C4-2B (cell line): ENCODE measurements around the gene ENPP4.
"Not testable (repeated sequence)": the region's sequence is repeated elsewhere in the genome, so short reads cannot be mapped to it uniquely, and the experiment has no call there.

Experiments
- H3K27ac ChIP-seq: fragments of 450-650 bp; 2 replicates; pipeline ENCODE4 v1.5.1; 2017
- ZFX ChIP-seq: fragments of 450-650 bp; IDR thresholded peaks from 2 replicates; pipeline ENCODE4 v1.6.1; 2017
- TF ChIP-seq, protein P1 (sequence below): fragments of 450-650 bp; conservative IDR thresholded peaks from 2 replicates; pipeline ENCODE4 v1.5.1; 2017; ENCODE audit warnings: mild to moderate bottlenecking

The ENPP4 gene

DNA sequence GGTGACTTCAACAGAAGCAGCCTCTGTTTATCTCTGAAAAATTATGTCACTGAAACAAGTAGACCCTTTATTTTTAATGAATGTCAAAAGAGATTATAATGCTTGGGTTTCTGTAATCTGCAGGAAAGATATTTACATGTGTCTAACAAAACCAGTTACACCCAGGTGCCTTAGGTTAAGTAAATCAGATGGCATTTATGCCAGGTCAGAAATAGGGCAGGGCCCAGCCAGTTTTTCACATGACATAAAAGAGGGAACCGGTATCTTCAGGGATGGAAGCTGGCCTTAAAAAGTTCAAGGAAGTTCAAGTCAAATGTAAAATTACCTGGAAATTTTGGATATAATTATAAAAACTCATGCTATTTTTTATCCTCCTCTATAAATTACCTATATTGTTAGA, 14.2 kb upstream of the ENPP4 start:
- no peak overlapping the region for H3K27ac ChIP-seq
- TF ChIP-seq, protein P1, sequence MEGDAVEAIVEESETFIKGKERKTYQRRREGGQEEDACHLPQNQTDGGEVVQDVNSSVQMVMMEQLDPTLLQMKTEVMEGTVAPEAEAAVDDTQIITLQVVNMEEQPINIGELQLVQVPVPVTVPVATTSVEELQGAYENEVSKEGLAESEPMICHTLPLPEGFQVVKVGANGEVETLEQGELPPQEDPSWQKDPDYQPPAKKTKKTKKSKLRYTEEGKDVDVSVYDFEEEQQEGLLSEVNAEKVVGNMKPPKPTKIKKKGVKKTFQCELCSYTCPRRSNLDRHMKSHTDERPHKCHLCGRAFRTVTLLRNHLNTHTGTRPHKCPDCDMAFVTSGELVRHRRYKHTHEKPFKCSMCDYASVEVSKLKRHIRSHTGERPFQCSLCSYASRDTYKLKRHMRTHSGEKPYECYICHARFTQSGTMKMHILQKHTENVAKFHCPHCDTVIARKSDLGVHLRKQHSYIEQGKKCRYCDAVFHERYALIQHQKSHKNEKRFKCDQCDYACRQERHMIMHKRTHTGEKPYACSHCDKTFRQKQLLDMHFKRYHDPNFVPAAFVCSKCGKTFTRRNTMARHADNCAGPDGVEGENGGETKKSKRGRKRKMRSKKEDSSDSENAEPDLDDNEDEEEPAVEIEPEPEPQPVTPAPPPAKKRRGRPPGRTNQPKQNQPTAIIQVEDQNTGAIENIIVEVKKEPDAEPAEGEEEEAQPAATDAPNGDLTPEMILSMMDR = no peak
- no peak for TF ChIP-seq ZFX

DNA sequence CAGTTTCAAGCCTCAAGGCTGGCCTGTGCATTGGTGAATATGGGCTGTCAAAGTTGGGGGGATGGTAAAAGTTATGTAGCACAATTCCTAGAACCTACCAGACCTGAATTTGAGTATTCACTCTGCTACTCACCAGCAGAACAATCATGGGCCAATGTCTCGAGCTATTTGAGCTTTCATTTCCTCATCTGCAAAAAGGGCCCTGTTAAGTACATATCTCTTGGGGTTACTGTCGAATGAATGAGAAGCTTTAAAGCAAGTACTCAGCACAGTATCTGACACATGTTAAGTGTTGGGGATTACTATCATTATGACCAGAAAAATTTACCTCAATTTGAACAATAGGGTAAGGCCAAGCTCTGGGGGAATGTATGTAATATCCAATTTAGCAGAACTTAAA, 13.5 kb upstream of the ENPP4 start:
- TF ChIP-seq, protein P1 = no peak
- TF ChIP-seq ZFX = no peak

DNA sequence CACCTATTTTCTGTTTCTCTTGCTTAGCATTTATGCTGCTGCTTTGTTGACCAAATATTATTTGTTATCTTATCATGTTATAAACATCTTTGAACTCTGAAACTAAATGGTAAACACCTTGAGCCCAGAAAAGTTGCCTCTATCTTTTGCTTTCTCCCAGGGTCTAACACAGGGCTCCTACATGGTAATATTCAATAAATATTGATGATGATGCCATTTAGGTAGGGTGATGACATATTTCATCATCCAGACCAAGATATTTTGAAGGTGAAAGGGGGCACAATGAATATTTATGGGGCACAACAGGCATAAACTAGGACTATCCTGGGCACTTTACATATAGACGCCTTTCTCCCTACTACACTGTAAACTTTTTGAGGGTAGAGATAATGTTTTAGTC, 11.6 kb upstream of the ENPP4 start:
- H3K27ac ChIP-seq = no peak overlapping the region
- TF ChIP-seq ZFX = no peak
- TF ChIP-seq, protein P1 = no peak

More for the DNA sequence above, 13.5 kb upstream of the ENPP4 start:
- H3K27ac ChIP-seq = no peak overlapping the region

DNA sequence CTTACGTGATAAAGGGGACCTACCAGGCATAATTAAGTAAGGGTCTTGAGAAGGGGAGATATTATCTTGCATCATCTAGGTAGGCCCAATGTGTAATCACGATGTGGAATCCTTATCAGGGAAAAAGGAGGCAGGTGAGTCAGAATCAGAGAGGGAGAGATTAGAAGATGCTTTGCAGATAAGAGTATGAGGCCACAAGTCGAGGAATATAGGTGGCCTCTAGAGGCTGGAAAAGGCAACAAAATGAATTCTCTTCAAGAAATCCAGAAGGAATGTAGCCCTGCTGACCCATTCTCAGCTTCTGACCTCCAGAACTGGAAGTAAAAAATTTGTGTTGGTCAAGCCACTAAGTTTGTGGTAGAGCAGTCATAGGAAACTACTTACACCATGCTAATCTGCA, 11.0 kb upstream of the ENPP4 start:
- no peak overlapping the region for H3K27ac ChIP-seq
- TF ChIP-seq, protein P1 = no peak
- no peak for TF ChIP-seq ZFX

DNA sequence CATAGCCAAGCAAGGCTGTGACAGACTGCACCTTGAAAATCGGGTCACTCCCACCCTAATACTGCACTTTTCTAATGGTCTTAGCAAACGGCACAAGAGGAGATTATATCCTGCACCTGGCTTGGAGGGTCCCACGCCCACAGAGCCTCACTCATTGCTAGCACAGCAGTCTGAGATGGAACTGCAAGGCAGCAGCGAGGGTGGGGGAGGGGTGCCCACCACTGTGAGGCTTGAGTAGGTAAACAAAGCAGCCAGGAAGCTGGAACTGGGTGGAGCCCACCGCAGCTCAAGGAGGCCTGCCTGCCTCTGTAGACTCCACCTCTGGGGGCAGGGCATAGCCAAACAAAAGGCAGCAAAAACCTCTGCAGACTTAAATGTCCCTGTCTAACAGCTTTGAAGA, 10.1 kb upstream of the ENPP4 start:
- H3K27ac ChIP-seq = not testable (repeated sequence)

DNA sequence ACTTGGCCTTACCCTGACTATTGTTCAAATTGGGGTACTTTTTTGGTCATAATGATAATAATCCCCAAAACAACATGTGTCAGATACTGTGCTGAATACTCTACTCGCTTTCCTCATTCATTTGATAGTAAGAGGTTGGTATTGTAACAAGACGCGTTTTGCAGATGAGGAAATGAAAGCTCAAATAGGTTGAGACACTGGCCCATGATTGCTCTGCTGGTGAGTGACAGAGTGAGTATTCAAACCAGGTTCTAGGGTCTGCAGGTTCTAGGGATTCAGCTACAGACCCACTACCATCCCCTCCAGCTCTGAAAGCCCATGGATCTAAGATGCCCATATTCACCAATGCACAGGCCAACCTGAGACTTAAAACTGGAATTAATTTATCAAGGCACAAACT, 1.3 kb upstream of the ENPP4 start:
- no peak for TF ChIP-seq ZFX
- TF ChIP-seq, protein P1 = no peak
- no peak overlapping the region for H3K27ac ChIP-seq

DNA sequence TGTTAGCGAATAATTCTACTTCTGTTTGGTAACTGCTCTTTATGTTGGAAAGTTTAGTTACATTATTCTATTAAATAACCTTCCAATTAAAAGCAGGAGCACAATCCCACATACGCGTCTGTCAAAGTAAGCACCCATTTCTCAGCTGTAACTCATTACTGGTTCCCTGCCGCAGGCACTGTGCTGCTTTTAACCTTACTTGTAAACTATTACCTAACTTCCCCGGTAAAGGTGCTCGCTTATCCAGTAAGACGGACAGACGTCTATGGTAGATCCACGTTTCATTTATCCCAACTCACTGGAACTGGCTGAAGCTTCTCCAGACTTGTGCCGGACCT, 529 bp upstream of the ENPP4 start:
- TF ChIP-seq ZFX = no peak
- TF ChIP-seq, protein P1 = no peak
- H3K27ac ChIP-seq = peak overlapping the region; percentile 68

DNA sequence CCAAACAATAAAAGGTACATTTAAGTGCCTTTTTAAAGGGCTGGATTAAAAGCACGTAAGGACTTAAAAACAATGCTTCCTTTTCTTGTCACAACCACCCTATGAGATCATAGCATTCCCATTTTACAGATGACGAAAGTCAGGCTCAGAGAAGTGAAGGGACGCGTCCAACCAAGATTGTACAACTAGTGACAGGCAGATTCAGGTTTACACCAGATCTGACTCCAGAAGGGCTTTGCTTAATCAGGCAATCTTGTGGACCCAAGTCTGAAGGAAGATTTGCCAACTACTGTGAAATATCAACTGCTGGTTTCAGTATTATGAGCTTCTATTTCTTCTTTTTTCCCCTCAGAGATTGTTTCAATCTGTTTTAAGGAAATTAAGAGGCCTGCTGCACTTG, 877 bp downstream of the ENPP4 start:
- TF ChIP-seq, protein P1 = no peak
- TF ChIP-seq ZFX = no peak

DNA sequence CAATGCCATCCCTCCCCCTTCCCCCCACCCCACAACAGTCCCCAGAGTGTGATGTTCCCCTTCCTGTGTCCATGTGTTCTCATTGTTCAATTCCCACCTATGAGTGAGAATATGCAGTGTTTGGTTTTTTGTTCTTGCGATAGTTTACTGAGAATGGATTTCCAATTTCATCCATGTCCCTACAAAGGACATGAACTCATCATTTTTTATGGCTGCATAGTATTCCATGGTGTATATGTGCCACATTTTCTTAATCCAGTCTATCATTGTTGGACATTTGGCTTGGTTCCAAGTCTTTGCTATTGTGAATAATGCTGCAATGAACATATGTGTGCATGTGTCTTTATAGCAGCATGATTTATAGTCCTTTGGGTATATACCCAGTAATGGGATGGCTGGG, 1.5 kb downstream of the ENPP4 start:
- not testable (repeated sequence) for H3K27ac ChIP-seq

More for the DNA sequence above, 877 bp downstream of the ENPP4 start:
- H3K27ac ChIP-seq = peak overlapping the region; percentile 68
